GM19372 (cell line): ENCODE results near the gene LRP1B.
"Not testable (repeated sequence)": the region's sequence is repeated elsewhere in the genome, so short reads cannot be mapped to it uniquely, and the experiment has no call there.

ENCODE experiments used
- ATAC-seq: cut with Tn5 transposase; IDR thresholded peaks from one replicate; pipeline ENCODE4 v1.9.1; 2021; ENCODE audit warnings: mild to moderate bottlenecking, low read depth, moderate library complexity; ENCODE audit not compliant: unreplicated experiment

The LRP1B gene

GRCh38 chr2:140355511-140356090 lies 1775.2 kb downstream of the LRP1B start:
- no peak for ATAC-seq

- ATAC-seq, result no peak
These were observed 1776.3 kb downstream of the LRP1B start for GRCh38 chr2:140354544-140354943.

- ATAC-seq, result no peak
These were observed 1777.3 kb downstream of the LRP1B start for GRCh38 chr2:140353541-140353940.

GRCh38 chr2:140351692-140352091 lies 1779.1 kb downstream of the LRP1B start:
- ATAC-seq, result no peak

GRCh38 chr2:140349695-140350094 lies 1781.1 kb downstream of the LRP1B start:
- ATAC-seq, result no peak

GRCh38 chr2:140348826-140349225 lies 1782.0 kb downstream of the LRP1B start:
- ATAC-seq, result no peak

GRCh38 chr2:140344838-140345237 lies 1786.0 kb downstream of the LRP1B start:
- ATAC-seq, result no peak

- ATAC-seq, result not testable (repeated sequence)
These were observed 1786.5 kb downstream of the LRP1B start for GRCh38 chr2:140344266-140344665.

GRCh38 chr2:140338795-140339194 lies 1792.0 kb downstream of the LRP1B start:
- ATAC-seq, result no peak

DNA sequence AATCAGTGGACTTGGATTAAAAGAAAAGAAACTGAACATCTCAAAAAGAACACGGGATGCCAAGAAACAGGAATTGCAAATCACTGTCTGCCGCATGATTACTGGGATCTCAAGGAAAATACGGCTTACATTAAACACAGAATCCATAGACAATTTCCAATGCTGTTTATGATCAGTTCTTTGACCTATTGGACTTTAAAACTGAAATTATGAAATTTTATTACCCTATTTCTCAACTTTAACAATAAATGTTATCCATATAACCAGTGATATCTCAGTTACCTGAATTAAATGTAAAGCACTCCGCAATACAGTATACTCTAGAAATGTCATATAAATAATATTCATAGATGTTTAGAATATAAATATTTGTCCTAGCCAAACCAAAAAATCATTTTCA lies 1793.8 kb downstream of the LRP1B start:
- no peak for ATAC-seq

- no peak for ATAC-seq
These were observed 1814.5 kb downstream of the LRP1B start for GRCh38 chr2:140316345-140316744.

- no peak for ATAC-seq
These were observed 1818.9 kb downstream of the LRP1B start for GRCh38 chr2:140311905-140312304.

- ATAC-seq, result no peak
These were observed 1822.1 kb downstream of the LRP1B start for GRCh38 chr2:140308706-140309105.

DNA sequence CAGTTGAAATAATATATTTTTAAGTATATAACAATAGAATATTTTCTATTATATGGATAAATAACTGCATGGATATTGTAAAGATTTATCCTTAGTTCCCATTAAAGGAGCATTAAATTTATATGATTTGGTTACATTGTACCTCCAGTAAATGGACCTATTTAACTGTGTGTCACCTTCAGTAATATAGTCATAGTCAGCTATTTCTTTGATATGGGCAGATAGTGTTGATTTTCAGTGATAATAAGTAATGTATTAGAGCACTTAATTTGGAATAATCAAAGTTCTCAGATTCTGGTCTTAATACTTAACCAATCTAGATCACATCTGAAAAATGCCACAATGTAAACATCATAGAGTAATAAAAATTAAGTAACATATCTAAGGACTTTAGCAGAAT lies 1823.3 kb downstream of the LRP1B start:
- ATAC-seq, result no peak

GRCh38 chr2:140295767-140296166 lies 1835.0 kb downstream of the LRP1B start:
- ATAC-seq, result no peak

- ATAC-seq, result no peak
These were observed 1842.1 kb downstream of the LRP1B start for GRCh38 chr2:140288726-140289125.

DNA sequence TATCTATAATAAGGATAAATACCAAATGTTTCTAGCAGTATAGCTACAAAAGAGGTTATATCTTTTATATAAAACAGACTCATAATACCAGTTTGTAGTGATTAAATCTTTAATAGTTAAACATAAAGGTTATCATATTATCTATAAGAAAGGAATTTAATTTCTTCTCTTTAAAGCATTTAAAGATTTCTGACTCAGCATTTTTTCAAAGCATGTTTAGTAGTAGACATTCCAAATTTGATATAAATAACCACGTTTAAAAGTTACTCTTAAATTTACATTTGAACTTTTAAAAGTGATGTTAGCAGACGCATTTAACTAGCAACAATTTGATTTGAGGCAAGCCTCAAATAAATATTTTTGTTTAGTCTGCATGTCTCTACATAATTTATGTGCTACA lies 1842.6 kb downstream of the LRP1B start:
- no peak for ATAC-seq

DNA sequence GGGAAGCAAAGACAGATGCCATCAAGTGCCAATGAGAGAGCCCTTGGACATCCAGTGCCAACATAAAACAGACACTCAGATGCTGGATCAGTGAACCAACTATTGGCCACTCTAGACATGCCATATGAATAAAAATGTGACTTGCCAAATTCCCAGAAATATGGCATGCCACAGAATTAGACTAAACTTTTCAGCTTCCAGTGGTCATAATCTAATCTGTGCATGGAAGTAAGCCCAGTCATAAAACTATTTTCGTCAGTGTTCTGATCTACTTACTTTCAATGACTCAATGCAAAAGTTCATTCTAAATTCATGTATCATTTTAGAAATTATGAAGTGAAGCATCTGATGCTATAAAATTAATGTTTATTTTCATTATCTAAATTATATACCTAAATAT lies 1844.4 kb downstream of the LRP1B start:
- no peak for ATAC-seq

GRCh38 chr2:140277344-140277743 lies 1853.5 kb downstream of the LRP1B start:
- ATAC-seq, result not testable (repeated sequence)

GRCh38 chr2:140276661-140277060 lies 1854.2 kb downstream of the LRP1B start:
- no peak for ATAC-seq

- no peak for ATAC-seq
These were observed 1855.4 kb downstream of the LRP1B start for GRCh38 chr2:140275427-140275826.

DNA sequence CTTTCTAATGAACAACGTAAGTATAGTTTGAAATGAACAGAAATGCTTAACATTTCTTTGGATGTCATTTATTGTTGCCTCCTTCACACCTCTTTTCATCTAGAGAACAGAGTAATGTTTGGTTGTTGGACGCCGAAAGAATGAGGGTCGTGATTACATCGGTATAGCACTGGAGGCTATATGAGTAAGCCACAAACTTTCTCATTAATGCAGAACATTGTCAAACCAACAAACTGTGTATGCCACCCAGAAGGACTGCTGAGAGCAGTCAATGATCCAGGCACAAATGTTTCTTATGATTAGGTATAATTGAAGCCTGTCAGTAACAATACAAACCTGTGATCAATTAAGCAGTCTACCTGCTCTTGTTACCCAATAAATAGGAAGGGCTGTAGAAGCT lies 1855.9 kb downstream of the LRP1B start:
- ATAC-seq, result no peak

DNA sequence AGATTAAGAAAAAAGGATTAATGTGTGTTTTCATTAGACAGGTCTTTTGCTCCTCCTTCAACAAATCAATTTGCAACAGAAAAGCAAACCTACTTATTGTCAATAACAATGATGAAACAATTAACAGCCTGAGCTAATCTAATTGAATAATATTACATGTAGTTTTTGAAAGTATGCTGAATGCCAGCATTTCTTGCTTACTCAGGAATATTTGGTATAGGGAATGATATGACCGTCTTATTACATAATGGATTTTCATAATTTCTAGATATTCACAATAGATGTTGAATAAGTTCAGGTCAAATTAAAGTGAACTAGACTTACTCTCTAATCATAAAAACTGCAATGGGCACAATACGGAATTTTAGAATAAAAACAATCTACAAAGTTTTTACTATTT lies 1856.9 kb downstream of the LRP1B start:
- no peak for ATAC-seq
